Esophagus mucosa (tissue), 1 donor: Measurements from ENCODE around the gene AUH. TPM values are rescaled to one million over a fixed set of nuclear protein-coding genes. Genes with fewer than 3 reads are reported as not detected.

Experiments
- ATAC-seq: fragments of 200-7000 bp; cut with Tn5 transposase; one replicate; pipeline ENCODE4 v1.9.1; 2020
- total RNA-seq: library from RNA; stranded (reverse); gene quantifications from one replicate; pipeline ENCODE4 v1.2.4, GENCODE V29; 2023
- donor health status: DM: yes; HTN: yes; CAD: no.

The AUH gene
- total RNA-seq, 1 donor from 2014 or later = 10.4 TPM

GRCh38 chr9:91185193-91185886 is 176.4 kb downstream of the AUH start:
- no peak for ATAC-seq

DNA sequence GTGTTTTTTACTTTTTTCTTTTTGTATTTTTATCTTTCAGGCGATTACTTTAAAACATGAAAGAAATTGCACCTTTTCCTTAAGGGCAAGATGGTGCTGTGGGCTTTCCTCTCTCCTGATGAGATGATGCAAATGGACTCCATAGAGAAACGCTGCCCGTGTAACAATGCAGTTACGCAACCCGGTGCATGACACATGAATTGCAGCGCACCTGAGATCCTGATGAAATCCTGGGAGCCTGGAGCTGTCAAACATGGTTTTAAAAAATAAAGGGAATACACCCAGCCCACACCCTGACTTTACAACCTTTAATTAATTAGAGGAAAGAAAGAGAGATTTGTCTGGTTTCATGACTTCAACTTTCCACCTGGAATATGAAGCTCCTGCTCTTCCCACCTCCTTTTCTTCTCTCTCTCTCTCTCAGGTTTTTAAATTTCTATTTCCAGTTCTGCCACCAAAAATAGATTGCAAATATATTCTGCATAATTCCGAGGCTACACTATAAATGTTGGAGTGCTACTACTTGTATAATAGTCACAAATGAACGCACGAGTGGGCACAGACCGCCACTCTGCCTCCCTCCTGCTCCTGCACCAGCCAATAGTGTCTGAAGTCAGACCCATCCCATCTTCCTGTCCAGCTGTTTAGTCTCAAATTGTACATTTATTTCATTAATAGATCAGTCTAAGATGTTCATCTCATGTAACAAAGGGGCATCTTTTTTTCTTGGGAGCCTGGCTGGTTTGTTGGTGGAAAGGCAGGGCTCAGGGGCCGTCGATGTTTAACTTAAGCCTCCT is 179.1 kb downstream of the AUH start:
- peak; percentile 71 for ATAC-seq

DNA sequence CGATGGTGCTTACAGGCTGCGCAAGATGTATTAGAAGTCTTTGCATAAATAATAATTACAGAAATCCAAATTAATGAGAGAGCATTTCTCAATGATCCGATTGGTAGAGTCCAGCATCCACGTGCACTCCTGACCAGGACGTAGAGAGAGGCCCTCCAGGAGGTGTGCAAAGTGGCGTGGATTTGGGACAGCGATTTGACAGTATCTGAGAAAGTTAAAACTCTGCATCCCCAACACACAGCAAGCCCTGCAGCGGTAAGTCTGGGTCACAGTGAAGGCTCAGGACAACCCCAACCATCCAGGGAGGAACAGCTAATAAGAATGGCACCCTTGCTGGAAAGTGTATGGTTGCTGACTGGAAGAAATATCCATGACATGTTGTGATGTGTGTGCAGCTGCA is 180.2 kb downstream of the AUH start:
- ATAC-seq = no peak

GRCh38 chr9:91180930-91181268 is 180.8 kb downstream of the AUH start:
- ATAC-seq = no peak

GRCh38 chr9:91180240-91180929 is 181.3 kb downstream of the AUH start:
- ATAC-seq = no peak

- no peak for ATAC-seq
Measured at GRCh38 chr9:91179237-91180138, 182.2 kb downstream of the AUH start.

- peak; percentile 70 for ATAC-seq
Measured at GRCh38 chr9:91178281-91179236, 183.2 kb downstream of the AUH start.

DNA sequence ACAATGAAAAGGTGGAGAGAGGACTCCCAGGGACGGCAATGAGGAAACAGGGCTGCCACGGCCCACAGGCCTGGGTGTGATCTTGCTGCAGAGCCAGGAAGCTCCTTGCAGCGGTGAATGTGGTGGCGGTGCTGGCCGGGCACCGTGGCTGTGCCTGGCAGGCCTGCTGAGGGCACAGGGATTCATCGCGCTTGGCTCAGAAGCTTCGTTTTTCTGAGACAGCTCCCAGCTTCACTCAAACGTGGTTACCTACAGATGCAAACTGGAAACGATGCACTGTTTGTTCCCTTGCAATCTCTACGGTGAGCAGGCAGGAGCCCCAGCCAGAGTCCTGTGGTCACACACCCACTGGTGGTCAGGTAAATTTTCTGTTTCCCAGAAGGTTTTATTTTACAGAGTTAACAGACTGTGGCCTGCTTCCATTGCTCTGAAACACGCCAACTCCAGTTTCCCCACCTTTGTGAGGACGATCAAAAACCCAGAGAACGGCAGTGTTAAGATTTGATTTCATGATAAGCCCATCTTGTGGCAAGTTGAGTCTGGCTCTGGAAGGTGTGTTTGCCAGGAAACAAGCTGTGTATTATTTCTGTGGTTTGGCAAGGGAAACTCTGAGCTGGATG is 183.9 kb downstream of the AUH start:
- peak; percentile 64 for ATAC-seq

GRCh38 chr9:91177081-91177480 is 184.6 kb downstream of the AUH start:
- ATAC-seq = no peak

- ATAC-seq = no peak
Measured at GRCh38 chr9:91176426-91176825, 185.3 kb downstream of the AUH start.

DNA sequence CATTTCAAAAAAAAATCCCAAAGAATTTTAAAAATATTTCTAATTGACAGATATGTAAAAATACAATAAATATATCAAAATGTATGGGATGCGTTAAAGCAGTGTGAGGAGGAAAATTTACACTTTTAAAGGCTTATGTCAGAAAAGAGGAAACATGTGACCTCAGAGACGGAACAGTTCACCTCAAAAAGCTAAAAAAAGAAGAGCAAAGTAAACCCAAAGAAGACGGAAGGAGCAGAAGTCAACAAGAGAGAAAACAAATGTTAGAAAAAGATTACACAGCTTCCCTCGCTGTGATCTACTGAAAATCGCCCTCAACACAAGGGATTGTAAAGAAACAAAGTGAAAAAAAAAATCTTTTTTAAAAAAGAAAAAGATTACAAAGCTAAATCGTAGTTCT is 186.9 kb downstream of the AUH start:
- ATAC-seq = no peak

DNA sequence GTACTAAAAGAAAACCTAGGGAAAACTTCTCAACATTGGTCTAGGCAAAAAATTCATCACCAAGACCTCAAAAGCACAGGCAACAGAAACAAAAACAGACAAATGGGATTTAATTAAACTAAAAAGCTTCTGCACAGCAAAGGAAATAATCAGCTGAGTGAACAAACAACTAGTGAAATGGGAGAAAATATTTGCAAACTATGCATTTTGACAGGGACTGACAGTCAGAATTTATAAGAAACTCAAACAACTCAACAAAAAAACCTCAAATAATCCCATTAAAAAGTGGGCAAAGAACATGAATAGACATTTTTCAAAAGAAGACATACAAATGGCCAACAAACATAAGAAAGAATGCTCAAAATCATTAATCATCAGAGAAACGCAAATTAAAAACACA is 189.4 kb downstream of the AUH start:
- no peak for ATAC-seq

- no peak for ATAC-seq
Measured at GRCh38 chr9:91170951-91171350, 190.8 kb downstream of the AUH start.

DNA sequence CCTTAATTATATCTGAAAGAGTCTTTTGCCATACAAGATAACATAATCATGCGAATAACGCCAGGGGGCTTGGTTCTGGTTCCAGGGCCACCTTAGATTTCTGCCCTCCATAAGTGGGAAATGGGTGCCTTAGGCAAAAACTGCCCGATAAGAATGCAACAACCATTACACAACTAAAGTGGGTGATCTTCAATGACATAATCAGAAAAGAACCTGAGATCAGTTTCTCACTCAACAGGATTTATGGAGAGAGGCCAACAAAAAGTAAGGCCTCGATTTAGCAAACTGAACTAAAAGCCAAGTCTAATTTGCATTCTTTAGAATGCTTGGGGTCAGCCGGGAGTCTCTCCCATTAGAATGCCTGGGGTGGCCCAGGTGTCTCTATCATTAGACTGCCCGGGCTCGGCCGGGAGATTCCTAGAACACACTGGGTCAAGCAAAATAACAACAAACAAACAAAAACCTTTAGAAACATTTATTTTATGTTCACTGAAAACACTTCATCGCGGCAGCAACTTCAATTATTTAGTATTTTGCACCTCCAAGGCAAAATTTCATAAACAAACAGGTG is 194.8 kb downstream of the AUH start:
- ATAC-seq = no peak

GRCh38 chr9:91164724-91165520 is 196.8 kb downstream of the AUH start:
- peak; percentile 93 for ATAC-seq
